ENCODE data around the gene MEPCE. TPM values are rescaled to one million over a fixed set of nuclear protein-coding genes. Genes with fewer than 3 reads are reported as not detected.

MEPCE gene
- total and polyA plus RNA-seq, 2 experiments from 2014 or later: 15.8 to 23.1 TPM

DNA sequence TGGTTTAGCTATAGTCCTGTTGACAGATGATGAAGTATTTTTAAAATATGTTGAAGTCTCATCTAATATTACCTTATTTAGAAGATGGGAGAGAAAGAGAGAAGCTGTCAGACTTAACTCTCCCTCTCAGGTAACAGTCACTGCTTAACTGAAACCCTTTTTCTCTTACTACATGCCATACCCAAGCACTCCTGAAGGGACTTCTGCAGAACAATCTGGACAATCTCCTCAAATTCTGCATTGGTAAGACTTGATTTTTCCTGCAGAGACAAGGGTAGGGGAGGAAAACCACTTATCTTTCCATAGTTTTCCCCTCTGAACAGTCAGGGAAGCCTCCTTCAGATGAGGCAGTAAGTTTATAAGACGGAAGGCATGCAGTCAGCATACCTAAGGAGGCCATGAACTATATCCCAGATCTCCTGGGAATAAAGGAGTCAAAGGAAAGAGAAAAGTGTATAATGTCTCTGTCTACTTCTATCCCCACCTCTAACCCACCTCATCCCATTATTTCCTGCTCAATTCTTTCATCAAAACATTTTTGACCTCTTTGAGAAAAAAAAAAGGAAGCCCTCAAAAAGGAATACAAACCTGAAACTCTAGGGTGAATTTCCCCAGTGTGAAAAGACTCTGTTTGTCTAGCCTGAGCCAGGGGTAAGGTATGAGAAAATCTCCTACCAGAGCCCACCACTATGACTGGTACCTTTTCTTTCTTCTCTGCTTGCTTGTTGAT lies 10.5 kb upstream of the MEPCE start:
- 67% methylated on average over 1 of the region's 1 CpG for WGBS (ENCODE audit: low lambda C conversion rate, missing lambda C conversion rate)
- Histone ChIP-seq H3K4me3 (no peak overlapping the region), H3K4me2 (no peak overlapping the region), H3K9me3 (ENCODE audit: low read depth) (no peaks in the 10 kb centered on the region), H3K79me2 (no peaks in the 10 kb centered on the region), H3K27ac (no peak overlapping the region), H4K20me1 (ENCODE audit: insufficient read depth, poor library complexity, severe bottlenecking) (no peaks in the 10 kb centered on the region), H3K9me2 (replicated peaks; ENCODE audit: insufficient read depth) (no peaks in the 10 kb centered on the region), H3K36me3 (replicated peaks; ENCODE audit: insufficient read depth, low read depth) (no peaks in the 10 kb centered on the region), H3K4me1 (ENCODE audit: insufficient read depth) (no peaks in the 10 kb centered on the region), H3K27me3 (no peaks in the 10 kb centered on the region), H2AFZ (no peak overlapping the region)
- TF ChIP-seq EZH2phosphoT487 (IDR thresholded peaks at IDR 0.05; ENCODE audit: low read depth, severe bottlenecking, unreplicated experiment) (no peak), EZH2 (IDR thresholded peaks at IDR 0.05; ENCODE audit: borderline replicate concordance) (no peak)
- TF ChIP-seq, protein P1, sequence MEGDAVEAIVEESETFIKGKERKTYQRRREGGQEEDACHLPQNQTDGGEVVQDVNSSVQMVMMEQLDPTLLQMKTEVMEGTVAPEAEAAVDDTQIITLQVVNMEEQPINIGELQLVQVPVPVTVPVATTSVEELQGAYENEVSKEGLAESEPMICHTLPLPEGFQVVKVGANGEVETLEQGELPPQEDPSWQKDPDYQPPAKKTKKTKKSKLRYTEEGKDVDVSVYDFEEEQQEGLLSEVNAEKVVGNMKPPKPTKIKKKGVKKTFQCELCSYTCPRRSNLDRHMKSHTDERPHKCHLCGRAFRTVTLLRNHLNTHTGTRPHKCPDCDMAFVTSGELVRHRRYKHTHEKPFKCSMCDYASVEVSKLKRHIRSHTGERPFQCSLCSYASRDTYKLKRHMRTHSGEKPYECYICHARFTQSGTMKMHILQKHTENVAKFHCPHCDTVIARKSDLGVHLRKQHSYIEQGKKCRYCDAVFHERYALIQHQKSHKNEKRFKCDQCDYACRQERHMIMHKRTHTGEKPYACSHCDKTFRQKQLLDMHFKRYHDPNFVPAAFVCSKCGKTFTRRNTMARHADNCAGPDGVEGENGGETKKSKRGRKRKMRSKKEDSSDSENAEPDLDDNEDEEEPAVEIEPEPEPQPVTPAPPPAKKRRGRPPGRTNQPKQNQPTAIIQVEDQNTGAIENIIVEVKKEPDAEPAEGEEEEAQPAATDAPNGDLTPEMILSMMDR (IDR thresholded peaks at IDR 0.05; ENCODE audit: poor library complexity): no peak
- no peak for DNase-seq (ENCODE audit: low spot score)

DNA sequence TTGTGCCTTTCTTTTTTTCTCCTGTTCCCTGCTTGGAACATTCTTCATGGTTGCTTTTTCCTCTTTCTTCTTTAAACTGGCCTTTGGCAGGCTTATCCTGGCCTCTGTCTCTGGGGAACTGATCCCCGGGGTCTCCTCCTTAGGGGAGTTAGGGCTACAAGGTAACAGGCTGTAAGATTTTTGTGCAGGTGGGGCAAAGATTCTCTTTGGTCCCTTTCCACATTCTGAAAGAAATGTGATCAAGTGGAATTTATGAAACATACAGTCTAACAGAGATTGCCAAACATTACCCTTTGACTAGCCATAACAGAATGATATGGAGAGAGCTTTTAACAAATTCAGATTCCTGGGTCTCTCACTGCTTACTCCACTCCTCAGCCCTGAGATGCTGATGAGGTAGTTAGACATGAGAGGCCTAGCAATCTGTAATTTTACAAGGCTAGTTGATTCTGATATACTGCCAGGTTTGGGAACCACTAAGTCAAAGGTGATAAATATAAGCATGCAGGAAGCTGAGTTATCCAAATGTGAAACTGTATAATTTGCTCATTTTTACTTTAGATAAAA lies 9.9 kb upstream of the MEPCE start:
- Histone ChIP-seq H3K36me3 (replicated peaks; ENCODE audit: insufficient read depth, low read depth) (no peaks in the 10 kb centered on the region), H2AFZ (no peak overlapping the region), H4K20me1 (ENCODE audit: insufficient read depth, poor library complexity, severe bottlenecking) (no peaks in the 10 kb centered on the region), H3K27ac (no peak overlapping the region), H3K4me3 (no peak overlapping the region), H3K4me2 (no peak overlapping the region), H3K4me1 (ENCODE audit: insufficient read depth) (no peaks in the 10 kb centered on the region), H3K27me3 (no peaks in the 10 kb centered on the region), H3K9me3 (ENCODE audit: low read depth) (no peaks in the 10 kb centered on the region), H3K9me2 (replicated peaks; ENCODE audit: insufficient read depth) (no peaks in the 10 kb centered on the region), H3K79me2 (no peaks in the 10 kb centered on the region)
- DNase-seq (ENCODE audit: low spot score): no peak
- TF ChIP-seq EZH2 (IDR thresholded peaks at IDR 0.05; ENCODE audit: borderline replicate concordance): no peak
- TF ChIP-seq, protein P1 (IDR thresholded peaks at IDR 0.05; ENCODE audit: poor library complexity): no peak
- TF ChIP-seq EZH2phosphoT487 (IDR thresholded peaks at IDR 0.05; ENCODE audit: low read depth, severe bottlenecking, unreplicated experiment): no peak
- 89% methylated on average over 1 of the region's 1 CpG for WGBS (ENCODE audit: low lambda C conversion rate, missing lambda C conversion rate)

DNA sequence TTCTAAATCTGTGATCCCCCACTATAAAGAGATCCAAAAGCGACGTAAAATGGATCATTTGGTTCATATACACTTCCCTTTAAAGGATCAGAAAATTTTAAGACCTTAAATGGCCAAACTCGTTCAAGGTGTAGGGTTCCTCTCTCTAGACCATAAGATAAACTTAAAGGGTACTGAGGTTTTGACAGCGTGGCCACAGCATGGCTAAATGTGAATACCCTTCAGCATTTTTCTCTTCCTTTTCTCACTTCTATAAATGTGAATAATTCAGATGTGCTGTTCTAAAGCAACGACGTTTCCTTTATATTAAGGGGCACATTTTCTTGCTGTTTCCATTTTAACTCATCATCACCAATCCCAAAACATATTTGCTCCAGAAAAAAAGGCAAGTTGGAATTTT lies 6.3 kb upstream of the MEPCE start:
- 94% methylated on average over 6 of the region's 6 CpGs for WGBS (ENCODE audit: low lambda C conversion rate, missing lambda C conversion rate)
- no peak for TF ChIP-seq EZH2phosphoT487 (IDR thresholded peaks at IDR 0.05; ENCODE audit: low read depth, severe bottlenecking, unreplicated experiment)
- TF ChIP-seq, protein P1 (IDR thresholded peaks at IDR 0.05; ENCODE audit: poor library complexity): no peak
- TF ChIP-seq EZH2 (IDR thresholded peaks at IDR 0.05; ENCODE audit: borderline replicate concordance): no peak
- Histone ChIP-seq H3K79me2 (no peaks in the 10 kb centered on the region), H3K9me2 (replicated peaks; ENCODE audit: insufficient read depth) (no peaks in the 10 kb centered on the region), H3K36me3 (replicated peaks; ENCODE audit: insufficient read depth, low read depth) (no peaks in the 10 kb centered on the region), H3K9me3 (ENCODE audit: low read depth) (no peaks in the 10 kb centered on the region), H3K27ac (no peak overlapping the region), H3K4me1 (ENCODE audit: insufficient read depth) (no peaks in the 10 kb centered on the region), H2AFZ (no peak overlapping the region), H3K27me3 (no peaks in the 10 kb centered on the region), H3K4me2 (no peak overlapping the region), H4K20me1 (ENCODE audit: insufficient read depth, poor library complexity, severe bottlenecking) (no peaks in the 10 kb centered on the region), H3K4me3 (no peak overlapping the region)
- DNase-seq (ENCODE audit: low spot score): no peak

Measured in hepatocyte (in vitro differentiated cells).